GM18519 (cell line): ENCODE data around the gene REC8.

ENCODE experiments used
- ATAC-seq: cut with Tn5 transposase; IDR thresholded peaks from one replicate; pipeline ENCODE4 v1.9.1; 2021; ENCODE audit warnings: mild to moderate bottlenecking, moderate library complexity; ENCODE audit not compliant: unreplicated experiment, low FRiP score

Gene REC8

DNA sequence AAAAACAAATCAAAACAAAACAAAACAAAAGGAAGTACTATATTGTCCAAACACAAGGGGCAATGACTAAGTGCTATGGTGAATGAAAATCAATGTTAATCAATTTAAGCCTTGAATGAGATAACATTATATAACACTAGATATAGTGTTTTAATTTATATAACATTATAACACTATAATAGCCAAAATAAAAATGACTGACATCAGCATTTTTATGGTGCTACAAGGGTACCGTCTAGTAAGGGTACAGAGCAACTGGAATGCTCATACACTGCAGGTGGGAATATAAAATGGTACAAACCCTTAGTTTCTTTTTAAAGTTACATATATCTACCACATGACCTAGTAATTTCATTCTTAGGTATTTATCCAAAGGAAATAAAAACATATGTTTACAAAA is 54.6 kb downstream of the REC8 start:
- no peak for ATAC-seq

DNA sequence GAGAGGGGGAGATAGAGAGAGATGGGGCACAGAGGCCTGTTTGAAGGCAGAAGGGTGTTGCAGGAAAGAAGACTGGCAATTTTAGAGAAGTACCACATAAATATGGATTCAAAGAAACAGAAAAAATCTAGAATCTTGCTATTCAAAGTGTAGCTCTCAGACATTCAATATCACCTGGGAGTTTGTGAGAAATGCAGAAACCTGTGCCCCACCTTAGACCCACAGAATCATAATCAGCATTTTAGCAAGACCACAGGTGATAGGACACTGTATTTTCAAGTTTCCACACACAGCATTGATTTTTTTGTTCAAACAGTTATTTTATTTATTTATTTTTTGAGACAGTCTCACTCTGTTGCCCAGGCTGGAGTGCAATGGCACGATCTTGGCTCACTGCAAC is 57.0 kb downstream of the REC8 start:
- ATAC-seq: no peak
